HL-60/S4 treated with phorbol 12-myristate 13-acetate at 8.2 ng/mL for 4 days and 3 days (cell line): ENCODE measurements around the gene PRND.
"Not testable (repeated sequence)": the region's sequence is repeated elsewhere in the genome, so short reads cannot be mapped to it uniquely, and the experiment has no call there.

Experiments
- in situ Hi-C: fragments of 300-500 bp; cut with MboI; formaldehyde crosslinking; loops from 2 replicates; pipeline ENCODE4 v1.15.0; 2022; ENCODE audit warnings: low sequenced_read_pairs

Gene PRND, protein sequence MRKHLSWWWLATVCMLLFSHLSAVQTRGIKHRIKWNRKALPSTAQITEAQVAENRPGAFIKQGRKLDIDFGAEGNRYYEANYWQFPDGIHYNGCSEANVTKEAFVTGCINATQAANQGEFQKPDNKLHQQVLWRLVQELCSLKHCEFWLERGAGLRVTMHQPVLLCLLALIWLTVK

DNA sequence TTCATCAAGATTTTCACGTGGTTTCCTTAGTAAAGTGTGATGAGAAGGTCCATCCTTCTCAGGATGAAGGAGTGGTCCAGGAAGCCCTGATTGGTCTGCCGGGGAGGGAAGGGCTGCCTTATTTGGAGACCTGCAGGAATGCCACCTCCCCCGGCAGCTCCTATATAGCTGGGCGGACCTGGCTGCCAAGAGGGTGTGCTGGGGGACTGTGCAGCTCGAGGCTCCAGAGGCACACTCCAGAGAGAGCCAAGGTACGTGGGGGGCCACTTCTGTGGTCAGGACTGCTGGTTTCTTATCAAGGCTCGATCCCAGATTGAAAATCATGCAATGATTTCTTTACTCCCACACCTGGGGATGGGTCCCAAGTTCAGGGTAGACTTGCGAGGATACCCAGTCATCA, at the start of gene PRND:
TSS of gene PRND (plus strand) at position 191 of the 400 bp plus-strand sequence. CDS start 2,643 bp downstream, outside the sequence.
- in situ Hi-C loops, result no loop called here

GRCh38 chr20:4672948-4673347, 48.8 kb upstream of the PRND start:
- in situ Hi-C loops, result no loop called here

GRCh38 chr20:4673371-4674001, 48.2 kb upstream of the PRND start:
- in situ Hi-C loops, result no loop called here

DNA sequence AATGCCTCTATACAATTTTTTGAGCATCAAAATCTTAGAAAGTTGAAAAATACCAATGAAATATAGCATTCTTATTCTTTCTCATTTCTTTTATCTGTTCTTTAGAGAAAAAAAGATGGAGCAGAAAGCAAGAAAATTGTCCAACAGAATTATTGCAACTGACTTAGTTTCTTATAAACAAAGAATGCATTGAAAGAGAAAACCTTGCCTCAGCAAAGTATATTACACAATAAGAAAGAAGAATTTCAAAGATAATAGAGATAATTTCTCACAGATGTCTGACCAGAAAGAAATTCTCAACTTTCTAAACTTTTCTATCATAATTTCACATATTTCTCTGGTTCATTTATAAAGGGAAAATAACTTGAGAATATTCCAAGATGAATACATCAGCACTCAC, 47.0 kb upstream of the PRND start:
- in situ Hi-C loops, result no loop called here

DNA sequence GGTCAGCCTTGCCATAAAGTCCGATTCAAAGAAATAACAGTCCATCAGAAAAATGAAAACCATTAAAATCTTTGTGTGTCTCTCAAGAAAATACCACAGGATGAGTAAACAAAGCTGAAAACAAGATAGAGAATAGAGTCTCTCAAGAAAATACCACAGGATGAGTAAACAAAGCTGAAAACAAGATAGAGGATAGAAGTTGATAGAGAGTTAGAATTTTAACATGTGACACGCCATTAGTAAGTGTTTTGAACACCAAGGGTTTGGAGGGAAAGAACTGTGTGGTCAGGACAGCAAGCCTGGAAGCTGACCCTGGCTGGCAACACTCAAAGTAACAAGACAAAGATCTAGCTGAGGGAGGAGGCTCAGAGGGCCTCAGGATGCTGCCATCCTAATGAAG, 43.9 kb upstream of the PRND start:
- in situ Hi-C loops, result no loop called here

DNA sequence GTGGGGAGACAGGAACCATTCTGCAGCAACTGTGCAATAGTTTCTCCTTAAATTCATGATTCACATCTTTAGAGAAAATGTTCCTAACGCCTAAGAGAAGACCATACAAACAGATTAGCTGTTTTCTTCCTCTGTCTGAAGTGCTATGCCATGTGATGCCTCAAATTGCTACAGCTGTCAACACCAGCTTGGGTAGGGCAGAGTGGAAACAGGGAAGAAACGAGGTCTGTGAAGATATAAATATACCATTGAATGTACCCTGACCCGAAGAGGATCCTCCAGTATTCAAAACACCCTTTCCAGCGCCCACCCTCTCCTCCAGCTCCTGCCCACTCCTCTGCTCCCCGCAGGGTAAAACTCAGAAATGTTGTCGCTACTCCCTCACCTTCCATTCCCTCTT, 40.3 kb upstream of the PRND start:
- in situ Hi-C loops, result no loop called here

DNA sequence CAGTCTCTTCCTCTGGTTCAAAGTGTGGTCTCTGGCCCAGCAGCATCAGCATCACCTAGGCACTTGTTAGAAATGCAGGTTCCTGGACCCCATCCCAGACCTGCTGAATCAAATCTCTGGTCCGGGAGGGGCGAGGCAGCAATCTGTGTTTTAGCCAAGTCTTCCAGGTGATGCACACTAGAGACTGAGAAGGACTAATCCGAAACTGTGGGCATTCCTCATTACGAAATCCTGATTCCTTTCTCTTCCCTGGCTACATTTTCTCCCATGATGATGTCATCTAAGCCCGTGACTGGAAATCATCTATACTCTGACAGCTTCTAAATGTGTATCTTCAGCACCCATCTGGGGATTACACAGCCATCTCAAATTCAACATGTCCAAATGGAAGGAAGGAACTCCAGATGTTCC, 39.7 kb upstream of the PRND start:
- in situ Hi-C loops, result no loop called here

DNA sequence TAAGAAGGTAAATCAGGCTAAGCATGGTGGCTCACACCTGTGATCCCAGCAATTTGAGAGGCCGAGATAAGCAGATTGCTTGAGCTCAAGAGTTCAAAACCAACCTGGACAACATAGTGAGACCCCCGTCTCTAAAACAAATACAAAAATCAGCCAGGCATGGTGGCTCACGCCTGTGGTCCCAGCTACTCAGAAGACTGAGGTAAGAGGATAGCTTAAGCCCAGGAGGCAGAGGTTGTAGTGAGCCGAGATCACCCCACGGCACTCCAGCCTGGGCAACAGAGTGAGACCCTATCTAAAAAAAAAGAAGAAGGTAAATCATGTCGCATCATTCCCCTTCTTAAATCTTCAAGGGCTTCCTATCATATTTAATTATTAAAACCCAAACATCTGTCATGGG, 39.0 kb upstream of the PRND start:
- in situ Hi-C loops, result no loop called here

GRCh38 chr20:4683261-4683660, 38.4 kb upstream of the PRND start:
- in situ Hi-C loops, result no loop called here

GRCh38 chr20:4684837-4685413, 36.8 kb upstream of the PRND start:
- in situ Hi-C loops, result no loop called here

- in situ Hi-C loops, result no loop called here
These were observed 35.8 kb upstream of the PRND start for GRCh38 chr20:4685923-4686221.

DNA sequence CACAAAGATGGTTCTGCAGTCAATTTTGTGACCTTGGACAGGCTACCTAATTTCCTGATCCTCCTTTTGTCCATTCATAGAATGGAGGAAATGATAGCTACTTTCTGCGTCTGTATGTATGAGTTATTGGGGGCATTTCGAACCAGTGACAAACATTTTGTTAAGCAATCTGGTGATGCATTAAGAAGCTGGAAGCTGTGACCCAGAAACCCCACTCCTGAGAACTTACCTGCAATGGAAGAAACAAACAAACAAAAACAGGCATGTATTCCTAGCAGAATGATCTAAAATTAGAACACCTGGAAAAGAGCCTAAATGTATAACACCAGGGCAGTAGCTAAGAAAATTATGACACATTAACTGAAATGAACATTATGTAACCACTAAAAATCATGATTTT, 33.4 kb upstream of the PRND start:
- in situ Hi-C loops, result no loop called here

- in situ Hi-C loops, result no loop called here
These were observed 32.5 kb upstream of the PRND start for GRCh38 chr20:4689220-4689619.

- in situ Hi-C loops, result no loop called here
These were observed 30.0 kb upstream of the PRND start for GRCh38 chr20:4691753-4692152.

DNA sequence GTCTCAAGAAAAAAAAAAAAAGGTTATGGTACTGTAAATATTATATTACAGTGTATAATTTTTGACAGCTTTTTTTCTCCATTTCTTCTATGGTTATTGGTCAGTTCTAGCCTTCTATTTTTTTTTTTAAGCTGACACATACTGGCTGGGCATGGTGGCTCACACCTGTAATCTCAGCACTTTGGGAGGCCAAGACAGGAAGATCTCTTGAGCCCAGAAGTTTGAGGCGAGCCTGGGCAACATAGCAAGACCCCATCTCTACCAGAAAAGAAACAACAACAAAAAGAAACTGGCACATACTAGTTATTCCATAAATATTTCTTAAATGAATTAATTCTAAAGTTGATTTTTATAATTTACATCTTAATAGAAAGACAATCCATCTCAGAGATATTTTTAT, 27.6 kb upstream of the PRND start:
- in situ Hi-C loops, result no loop called here

DNA sequence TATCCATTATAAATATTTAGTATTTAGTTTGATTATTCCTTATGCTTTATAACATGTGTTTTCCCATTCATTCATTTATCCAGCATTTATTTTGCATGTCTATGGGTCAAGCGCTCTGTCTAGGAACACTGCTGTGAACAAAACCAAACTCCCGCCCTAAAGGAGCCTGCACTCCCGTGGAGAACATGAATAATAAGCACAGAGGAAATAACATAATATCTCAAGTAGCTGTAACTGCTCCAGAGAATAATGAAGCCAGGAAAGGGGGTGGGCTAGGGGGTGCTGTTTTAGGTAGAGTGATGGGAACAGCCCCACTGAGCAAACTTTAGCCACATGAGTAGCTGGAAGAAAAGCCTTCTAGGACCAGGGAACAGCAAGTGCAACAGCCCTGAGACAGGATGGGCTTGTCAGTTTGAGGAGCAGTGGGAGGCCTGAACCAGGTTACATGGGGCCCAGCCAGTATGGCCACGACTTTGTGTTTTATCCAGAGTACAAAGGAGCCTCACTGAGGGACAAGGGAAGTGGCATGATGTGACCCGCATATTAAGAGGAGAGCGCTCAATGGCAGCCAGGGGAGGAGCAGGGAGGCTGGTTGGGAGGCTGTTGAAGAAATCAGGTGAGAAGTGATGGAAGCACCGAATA, 24.4 kb upstream of the PRND start:
- in situ Hi-C loops, result no loop called here

- in situ Hi-C loops, result no loop called here
These were observed 23.9 kb upstream of the PRND start for GRCh38 chr20:4697831-4698221.

- in situ Hi-C loops, result no loop called here
These were observed 22.5 kb upstream of the PRND start for GRCh38 chr20:4699216-4699615.

GRCh38 chr20:4699957-4700356, 21.8 kb upstream of the PRND start:
- in situ Hi-C loops, result no loop called here

DNA sequence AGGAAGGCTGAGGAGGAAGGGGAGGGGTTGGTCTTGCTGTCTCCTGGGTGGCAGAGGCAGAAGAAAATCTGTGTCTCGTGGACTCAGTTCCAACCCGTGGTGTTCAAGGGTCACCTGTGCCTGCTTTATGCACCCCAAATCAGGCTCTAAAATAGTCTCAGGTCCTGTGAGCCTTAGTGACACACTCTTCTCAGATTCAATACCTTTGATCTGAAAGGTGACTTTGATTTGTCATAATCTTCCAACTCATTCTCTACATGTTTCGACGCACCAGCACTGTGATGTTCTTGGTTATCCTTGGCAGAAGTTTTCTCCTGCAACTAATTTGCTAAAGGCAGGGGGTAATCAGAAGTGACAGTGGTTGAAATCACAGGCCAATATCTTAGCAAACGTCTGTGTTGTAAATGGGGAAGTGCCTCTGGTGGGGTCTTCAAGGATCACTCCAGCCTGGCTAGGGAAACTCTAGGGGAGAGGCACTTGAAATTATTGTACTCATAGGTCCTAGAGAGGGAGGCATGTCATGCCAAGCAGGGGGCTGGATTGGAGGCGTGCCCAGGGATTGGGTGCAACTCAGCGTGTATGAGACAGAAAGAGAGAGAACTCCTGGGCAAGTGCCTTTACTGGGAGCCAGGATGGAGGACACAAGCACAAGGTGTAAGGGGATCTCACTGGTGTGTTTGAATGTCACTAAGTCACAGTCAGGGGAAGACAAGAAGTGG, 19.0 kb upstream of the PRND start:
- in situ Hi-C loops, result no loop called here

- in situ Hi-C loops, result no loop called here
These were observed 18.4 kb upstream of the PRND start for GRCh38 chr20:4703281-4703676.

GRCh38 chr20:4706941-4707340, 14.8 kb upstream of the PRND start:
- in situ Hi-C loops, result not testable (repeated sequence)
